HG03280 (cell line): Measurements from ENCODE around the gene PACSIN1.
"Not testable (repeated sequence)": the region's sequence is repeated elsewhere in the genome, so short reads cannot be mapped to it uniquely, and the experiment has no call there.

Experiments used
- ATAC-seq: cut with Tn5 transposase; IDR thresholded peaks from one replicate; pipeline ENCODE4 v1.9.1; 2021; ENCODE audit warnings: mild to moderate bottlenecking, moderate library complexity; ENCODE audit not compliant: unreplicated experiment

PACSIN1 gene

DNA sequence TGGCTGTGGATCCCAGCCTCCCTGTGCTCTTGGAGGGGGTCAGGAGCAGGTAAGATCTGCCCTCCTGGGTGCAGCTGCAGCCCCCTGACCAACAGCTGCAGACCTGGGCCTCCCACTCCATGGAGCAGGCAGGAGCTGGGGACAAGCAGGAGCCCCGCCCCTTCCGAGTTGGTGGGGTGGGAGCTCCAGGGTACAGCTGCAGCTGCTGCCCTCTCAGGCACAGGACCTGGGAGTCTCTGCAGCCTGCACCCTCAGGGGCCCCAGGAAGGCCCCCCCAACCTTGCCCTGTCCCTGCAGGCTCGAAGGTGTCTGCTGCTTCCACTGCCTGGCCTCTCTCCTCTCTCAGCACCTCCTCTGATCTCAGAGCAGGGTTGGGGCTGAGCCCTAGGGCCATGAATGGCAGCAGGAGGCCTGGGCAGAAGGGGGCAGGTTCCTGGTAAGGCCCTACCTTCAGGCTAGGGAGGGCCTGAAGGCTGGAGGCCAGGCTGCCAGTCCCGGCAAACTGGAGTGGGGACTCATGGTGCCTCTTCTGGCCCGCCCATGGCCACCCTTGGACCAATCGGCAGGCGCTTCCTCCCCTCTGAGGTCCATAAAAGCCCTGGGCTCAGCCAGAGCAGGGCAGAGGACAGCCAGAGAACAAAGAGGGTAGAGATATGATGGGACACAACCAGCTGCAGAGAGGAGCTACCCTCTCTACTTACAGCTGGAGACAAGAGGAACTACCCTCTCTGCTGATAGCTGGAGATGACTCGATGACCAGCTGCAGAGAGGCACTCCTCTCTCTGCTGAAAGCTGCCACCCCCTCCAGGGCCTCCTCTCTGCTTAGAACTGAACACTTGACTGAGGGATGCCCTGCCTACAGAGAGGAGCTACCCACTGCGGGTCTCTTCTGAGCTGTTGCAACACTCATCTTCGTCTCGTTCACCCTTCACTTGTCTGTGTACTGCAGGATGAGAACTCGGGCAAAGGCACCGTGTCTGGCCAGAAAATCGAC, 7.8 kb upstream of the PACSIN1 start:
- no peak for ATAC-seq

- ATAC-seq = no peak
Observed at GRCh38 chr6:34459899-34460593, 5.8 kb upstream of the PACSIN1 start.

- ATAC-seq = no peak
Observed at GRCh38 chr6:34460796-34461507, 4.9 kb upstream of the PACSIN1 start.

DNA sequence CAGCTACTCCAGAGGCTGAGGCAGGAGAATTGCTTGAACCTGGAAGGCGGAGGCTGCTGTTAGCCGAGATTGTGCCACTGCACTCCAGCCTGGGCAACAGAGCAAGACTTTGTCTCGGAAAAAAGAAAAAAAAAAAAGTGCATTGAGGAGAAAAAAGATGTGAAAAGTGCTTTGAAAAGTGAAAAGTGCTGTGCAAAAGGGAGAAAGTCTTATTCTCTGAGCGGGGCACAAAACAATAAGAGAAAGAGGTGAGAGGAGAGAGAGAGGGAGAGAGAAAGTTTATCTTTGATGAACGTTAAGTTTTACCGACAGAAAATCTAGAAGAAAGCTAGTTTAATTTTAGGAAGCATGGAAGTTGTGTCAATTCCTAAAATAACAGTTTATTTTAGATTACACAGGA, 3.9 kb upstream of the PACSIN1 start:
- ATAC-seq = no peak

DNA sequence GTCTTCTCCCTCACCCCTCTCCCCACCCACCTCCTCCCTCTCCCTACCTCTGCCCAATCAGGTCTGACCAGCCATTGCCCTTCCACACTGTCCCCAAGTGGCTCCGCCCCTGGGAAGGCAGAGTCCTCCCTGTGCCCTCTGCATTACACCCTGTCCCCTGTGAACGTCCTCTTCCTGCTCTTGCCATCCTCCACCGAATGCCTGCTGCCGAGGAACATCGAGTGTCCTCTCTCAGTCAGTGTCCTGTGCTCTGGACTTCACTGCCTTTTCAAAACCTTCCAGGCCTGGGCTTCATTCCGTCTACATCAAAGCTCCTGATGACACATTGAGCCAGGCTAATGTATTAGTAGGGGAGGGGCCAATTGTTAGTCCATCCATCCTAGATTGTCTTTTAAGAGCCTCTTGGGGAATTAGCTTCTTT, 3.3 kb upstream of the PACSIN1 start:
- ATAC-seq = no peak

- no peak for ATAC-seq
Observed at GRCh38 chr6:34463299-34463698, 2.6 kb upstream of the PACSIN1 start.

GRCh38 chr6:34463849-34464248, 2.0 kb upstream of the PACSIN1 start:
- ATAC-seq = no peak

GRCh38 chr6:34466242-34467185, 638 bp downstream of the PACSIN1 start:
- no peak for ATAC-seq

- ATAC-seq = no peak
Observed at GRCh38 chr6:34468378-34468892, 2.6 kb downstream of the PACSIN1 start.

GRCh38 chr6:34469499-34469898, 3.6 kb downstream of the PACSIN1 start:
- ATAC-seq = no peak

DNA sequence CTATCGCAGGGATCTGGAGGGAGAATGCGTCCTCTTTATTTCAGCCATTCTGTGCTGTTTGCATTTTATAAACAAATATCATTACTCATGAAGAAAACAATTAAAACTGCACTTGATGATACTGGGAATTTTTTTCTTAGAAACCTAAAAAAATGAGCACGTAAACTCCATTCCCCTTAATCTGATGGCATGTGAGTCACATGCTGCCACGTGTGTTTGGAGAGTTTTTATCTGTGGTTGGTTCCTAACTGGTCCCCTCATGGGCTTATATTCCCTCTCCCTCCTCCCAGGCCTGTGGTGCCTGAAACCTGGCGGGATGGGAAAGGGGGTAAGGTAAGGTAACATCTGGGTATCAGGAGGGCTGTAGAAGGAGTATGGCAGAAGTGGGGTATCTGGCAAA, 6.5 kb downstream of the PACSIN1 start:
- ATAC-seq = no peak

DNA sequence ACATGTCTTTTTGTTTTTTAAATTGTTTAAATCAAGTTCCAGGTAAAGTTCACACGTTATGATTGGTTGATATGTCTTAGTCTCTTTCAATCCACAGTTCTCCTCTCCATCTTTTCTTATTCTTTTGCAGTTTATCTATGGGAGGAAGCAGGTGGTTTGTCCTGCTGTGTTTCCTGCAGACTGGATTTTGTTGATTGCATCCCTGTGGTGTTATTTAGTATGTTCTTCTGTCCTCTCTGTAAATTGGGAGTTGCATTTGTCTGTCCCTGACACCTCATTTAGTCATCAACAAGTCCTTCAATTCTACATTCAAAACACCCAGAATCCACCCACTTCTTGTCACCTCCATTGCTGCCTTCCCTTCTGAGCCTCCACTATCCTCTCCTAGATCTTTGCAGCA, 8.1 kb downstream of the PACSIN1 start:
- ATAC-seq = no peak

- no peak for ATAC-seq
Observed at GRCh38 chr6:34474754-34475153, 8.9 kb downstream of the PACSIN1 start.

- ATAC-seq = no peak
Observed at GRCh38 chr6:34475238-34475682, 9.4 kb downstream of the PACSIN1 start.

DNA sequence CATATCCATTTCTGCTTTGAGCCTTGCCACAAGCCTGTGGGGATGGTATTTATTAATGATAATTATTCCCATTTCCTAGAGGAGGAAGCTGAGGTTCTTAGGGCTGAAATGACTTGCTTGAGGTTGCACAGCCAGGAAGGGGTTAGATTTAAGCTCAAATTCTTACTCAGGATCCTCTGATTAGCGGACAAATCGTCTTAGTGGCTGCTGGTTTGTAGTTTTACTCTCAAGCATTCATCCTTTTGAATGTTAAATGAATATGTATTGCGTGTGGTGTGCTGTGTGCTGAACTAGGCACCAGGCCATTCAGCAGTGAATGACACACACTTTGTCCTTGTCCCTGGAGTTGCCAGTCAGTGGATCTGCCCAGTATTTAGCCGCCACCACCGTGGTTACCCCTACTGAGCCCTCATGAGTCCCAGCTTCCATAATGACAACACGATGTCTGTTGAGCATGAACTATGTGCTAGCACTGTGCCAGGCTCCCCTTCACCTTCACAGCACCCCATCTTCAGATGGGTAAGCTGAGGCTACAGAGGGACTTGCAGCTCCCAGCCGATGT, 10.0 kb downstream of the PACSIN1 start:
- ATAC-seq = no peak

- ATAC-seq = no peak
Observed at GRCh38 chr6:34476447-34476846, 10.6 kb downstream of the PACSIN1 start.

GRCh38 chr6:34476921-34477320, 11.0 kb downstream of the PACSIN1 start:
- ATAC-seq = no peak

GRCh38 chr6:34478796-34479195, 12.9 kb downstream of the PACSIN1 start:
- ATAC-seq = no peak

- ATAC-seq = not testable (repeated sequence)
Observed at GRCh38 chr6:34483781-34484180, 17.9 kb downstream of the PACSIN1 start.

DNA sequence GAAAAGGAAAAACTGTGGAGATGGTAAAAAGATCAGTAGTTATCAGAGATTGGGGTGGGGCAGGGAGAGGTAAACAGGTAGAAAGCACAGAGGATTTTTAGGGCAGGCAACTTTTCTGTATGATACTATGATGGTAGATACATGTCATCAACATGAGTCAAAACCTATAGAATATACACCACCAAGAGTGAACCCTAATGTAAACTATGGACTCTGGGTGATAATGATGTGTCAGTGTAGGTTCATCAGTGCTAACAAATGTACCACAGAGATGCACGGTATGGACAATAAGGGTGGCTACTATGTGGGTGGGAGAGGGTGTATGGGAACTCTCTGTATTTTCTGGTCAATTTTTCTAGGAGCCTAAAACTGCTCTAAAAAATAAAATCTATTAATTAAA, 18.5 kb downstream of the PACSIN1 start:
- no peak for ATAC-seq
